H9 (cell line): ENCODE results near the gene PRR12. TPM values are rescaled to one million over a fixed set of nuclear protein-coding genes. Genes with fewer than 3 reads are reported as not detected.

Experiments
- DNase-seq: peaks from one replicate; pipeline ENCODE4 v3.0.0-alpha.2; 2017
- H2AFZ ChIP-seq: one replicate; pipeline ENCODE4 v1.6.1; 2013; ENCODE audit warnings: mild to moderate bottlenecking, low read length, control low read depth, moderate library complexity
- H2AK5ac ChIP-seq: 2 replicates; pipeline ENCODE4 v1.6.1; 2013; ENCODE audit warnings: low read length, control low read depth, mixed read lengths; ENCODE audit not compliant: insufficient read length
- H2BK120ac ChIP-seq: one replicate; pipeline ENCODE4 v1.6.1; 2013; ENCODE audit warnings: low read depth, mild to moderate bottlenecking, low read length, control low read depth, inconsistent platforms; ENCODE audit not compliant: poor library complexity, severe bottlenecking
- H2BK12ac ChIP-seq: 2 replicates; pipeline ENCODE4 v1.6.1; 2013; ENCODE audit warnings: low read length, control low read depth, mixed read lengths, low read depth; ENCODE audit not compliant: insufficient read length
- H2BK15ac ChIP-seq: 2 replicates; pipeline ENCODE4 v1.6.1; 2013; ENCODE audit warnings: low read depth, low read length, control low read depth
- H2BK20ac ChIP-seq: one replicate; pipeline ENCODE4 v1.6.1; 2013; ENCODE audit warnings: low read depth, mild to moderate bottlenecking, low read length, control low read depth, inconsistent platforms; ENCODE audit not compliant: poor library complexity, severe bottlenecking
- H2BK5ac ChIP-seq: 2 replicates; pipeline ENCODE4 v1.6.1; 2013; ENCODE audit warnings: low read length, control low read depth, mixed read lengths; ENCODE audit not compliant: insufficient read length
- H3K14ac ChIP-seq: 2 replicates; pipeline ENCODE4 v1.6.1; 2013; ENCODE audit warnings: low read length, control low read depth; ENCODE audit not compliant: insufficient read depth
- H3K18ac ChIP-seq: 2 replicates; pipeline ENCODE4 v1.6.1; 2013; ENCODE audit warnings: low read depth, mild to moderate bottlenecking, mixed read lengths, low read length, control low read depth; ENCODE audit not compliant: insufficient read length
- H3K23ac ChIP-seq: 2 replicates; pipeline ENCODE4 v1.6.1; 2013; ENCODE audit warnings: low read length, control low read depth, mixed read lengths, low read depth; ENCODE audit not compliant: insufficient read length
- H3K23me2 ChIP-seq: 2 replicates; pipeline ENCODE4 v1.6.1; 2013; ENCODE audit warnings: low read depth, mild to moderate bottlenecking, mixed read lengths, low read length, control low read depth; ENCODE audit not compliant: insufficient read length, poor library complexity, severe bottlenecking
- H3K27ac ChIP-seq: 2 replicates; pipeline ENCODE4 v1.5.1; 2013; ENCODE audit warnings: low read length, control low read depth, mixed read lengths, low read depth; ENCODE audit not compliant: insufficient read length
- H3K27me3 ChIP-seq: 2 replicates; pipeline ENCODE4 v1.6.1; 2013; ENCODE audit warnings: low read length, control low read depth, inconsistent platforms; ENCODE audit not compliant: insufficient read depth
- H3K4ac ChIP-seq: 2 replicates; pipeline ENCODE4 v1.6.1; 2013; ENCODE audit warnings: low read depth, mild to moderate bottlenecking, control low read depth, inconsistent platforms, low read length, moderate library complexity
- H3K4me1 ChIP-seq: 2 replicates; pipeline ENCODE4 v1.6.1; 2013; ENCODE audit warnings: low read length, control low read depth, inconsistent platforms; ENCODE audit not compliant: insufficient read depth
- H3K4me2 ChIP-seq: 2 replicates; pipeline ENCODE4 v1.6.1; 2013; ENCODE audit warnings: low read length, control low read depth, mixed read lengths; ENCODE audit not compliant: insufficient read length, insufficient read depth
- H3K56ac ChIP-seq: 2 replicates; pipeline ENCODE4 v1.6.1; 2013; ENCODE audit warnings: low read depth, mild to moderate bottlenecking, mixed read lengths, low read length, control low read depth; ENCODE audit not compliant: insufficient read length
- H3K79me1 ChIP-seq: 2 replicates; pipeline ENCODE4 v1.6.1; 2013; ENCODE audit warnings: low read depth, mild to moderate bottlenecking, moderate library complexity, low read length, control low read depth, inconsistent platforms; ENCODE audit not compliant: insufficient read depth, poor library complexity, severe bottlenecking
- H3K79me2 ChIP-seq: 2 replicates; pipeline ENCODE4 v1.6.1; 2013; ENCODE audit warnings: low read length, control low read depth, inconsistent platforms; ENCODE audit not compliant: insufficient read depth
- H3K9ac ChIP-seq: 2 replicates; pipeline ENCODE4 v1.6.1; 2013; ENCODE audit warnings: low read length, control low read depth, mixed read lengths; ENCODE audit not compliant: insufficient read length; ENCODE audit errors: extremely low read depth
- H3K9me3 ChIP-seq: one replicate; pipeline ENCODE4 v1.6.1; 2013; ENCODE audit warnings: low read depth, low read length, inconsistent platforms; ENCODE audit not compliant: control insufficient read depth
- H3T11ph ChIP-seq: one replicate; pipeline ENCODE4 v1.6.1; 2013; ENCODE audit warnings: mild to moderate bottlenecking, low read length, control low read depth, inconsistent platforms
- H4K20me1 ChIP-seq: one replicate; pipeline ENCODE4 v1.6.1; 2013; ENCODE audit not compliant: control insufficient read depth, insufficient read length, insufficient read depth
- H4K5ac ChIP-seq: 2 replicates; pipeline ENCODE4 v1.6.1; 2013; ENCODE audit warnings: low read depth, mild to moderate bottlenecking, mixed read lengths, low read length, control low read depth; ENCODE audit not compliant: insufficient read length
- H4K8ac ChIP-seq: replicated peaks from 2 replicates; pipeline ENCODE4 v1.6.1; 2013; ENCODE audit warnings: low read length, control low read depth, mixed read lengths, low read depth; ENCODE audit not compliant: insufficient read length
- H4K91ac ChIP-seq: 2 replicates; pipeline ENCODE4 v1.6.1; 2013; ENCODE audit warnings: low read depth, mild to moderate bottlenecking, moderate library complexity, mixed read lengths, low read length, control low read depth; ENCODE audit not compliant: insufficient read length
- H3K27ac Mint-ChIP-seq, 3 experiments: 2 replicates in 2 of 3; 3 replicates in 1 of 3; pipeline ENCODE4 v1.8.0; 2020 to 2021; ENCODE audit warnings: mixed read lengths in 3 of 3, mild to moderate bottlenecking in 1 of 3, moderate library complexity in 1 of 3
- H3K27me3 Mint-ChIP-seq: 2 replicates; pipeline ENCODE4 v1.8.0; 2021; ENCODE audit warnings: low read depth, mild to moderate bottlenecking, moderate library complexity, mixed read lengths
- H3K36me3 Mint-ChIP-seq, 3 experiments: 2 replicates in 2 of 3; 3 replicates in 1 of 3; pipeline ENCODE4 v1.8.0; 2020 to 2021; ENCODE audit warnings: low read depth in 3 of 3, mixed read lengths in 3 of 3; ENCODE audit not compliant: insufficient read depth in 1 of 3
- H3K4me1 Mint-ChIP-seq, 2 experiments: 2 replicates each; pipeline ENCODE4 v1.8.0; 2020; ENCODE audit warnings: mixed read lengths in 2 of 2
- H3K4me3 Mint-ChIP-seq, 2 experiments: 2 replicates in 1 of 2; 3 replicates in 1 of 2; pipeline ENCODE4 v1.8.0; 2020 to 2021; ENCODE audit warnings: mild to moderate bottlenecking in 2 of 2, mixed read lengths in 2 of 2, moderate library complexity in 1 of 2
- H3K9me3 Mint-ChIP-seq, 2 experiments: 2 replicates in 1 of 2; 3 replicates in 1 of 2; pipeline ENCODE4 v1.8.0; 2020; ENCODE audit warnings: mild to moderate bottlenecking in 2 of 2, mixed read lengths in 2 of 2, moderate library complexity in 1 of 2
- WGBS: extraction: QIAGEN DNeasy Blood & Tissue Kit; methylation state at CpG from one replicate; pipeline ENCODE4 v1.1.7; 2013; ENCODE audit warnings: missing lambda C conversion rate, low lambda C conversion rate, mixed read lengths; ENCODE audit not compliant: insufficient read length; ENCODE audit errors: extremely low coverage; 5-methylcytosine and 5-hydroxymethylcytosine counted together
- total RNA-seq: library from RNA; stranded (reverse); gene quantifications from 2 replicates; pipeline ENCODE4 v1.2.1, GENCODE V29; 2021
- TF ChIP-seq, protein P1 (sequence below): fragments of 200-600 bp; sonication (generic); conservative IDR thresholded peaks from 3 replicates; pipeline ENCODE4 v1.8.0; 2021; ENCODE audit warnings: antibody characterized with exemption, mild to moderate bottlenecking

The PRR12 gene
- total RNA-seq, 1 experiment from 2014 or later: 65.9 TPM

DNA sequence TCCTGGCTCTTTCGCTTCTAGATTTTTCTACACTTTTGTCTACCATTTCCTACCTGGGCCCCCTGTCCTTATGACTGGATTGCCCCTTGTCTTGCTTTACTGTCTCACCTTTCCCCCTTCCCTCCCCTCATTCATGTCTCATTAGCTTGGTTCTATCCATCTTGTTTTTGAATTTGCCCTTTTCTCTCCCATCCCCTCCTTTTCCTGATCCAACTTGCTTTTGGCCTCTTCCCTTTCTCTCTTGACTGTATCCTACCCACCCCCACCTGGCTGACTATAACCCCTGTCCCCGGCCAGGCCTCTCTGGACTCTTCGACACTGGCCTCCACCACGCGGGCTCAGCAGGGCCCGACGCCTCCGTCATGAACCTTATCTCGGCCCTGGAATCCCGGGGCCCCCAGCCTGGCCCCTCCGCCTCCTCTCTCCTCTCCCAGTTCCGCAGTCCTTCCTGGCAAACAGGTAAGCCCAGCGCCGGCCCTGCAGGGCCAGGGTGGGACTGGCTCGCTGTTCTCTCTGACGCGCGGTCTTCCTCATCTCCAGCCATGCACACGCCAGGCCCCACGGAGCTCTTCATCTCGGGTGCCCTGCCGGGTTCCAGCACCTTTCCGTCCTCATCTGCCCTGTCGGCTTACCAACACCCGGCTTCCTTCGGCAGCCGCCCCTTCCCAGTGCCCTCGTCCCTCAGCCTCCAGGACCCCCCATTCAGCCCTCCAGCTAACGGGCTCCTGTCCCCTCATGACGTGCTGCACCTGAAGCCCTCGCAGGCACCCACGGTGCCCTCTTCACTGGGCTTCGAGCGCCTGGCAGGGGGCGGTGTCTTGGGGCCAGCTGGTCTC lies 3.4 kb downstream of the PRR12 start:
- Histone ChIP-seq H3K23ac (no peak overlapping the region), H3K56ac (no peak overlapping the region), H3K18ac (no peak overlapping the region), H3T11ph (no peak overlapping the region), H3K79me2 (peaks cover 5% of the 10 kb centered on the region; the same call in 1 of the 2 replicates), H2BK15ac (no peak overlapping the region), H2BK5ac (no peak overlapping the region), H2BK120ac (no peak overlapping the region), H2AK5ac (no peak overlapping the region), H4K91ac (no peak overlapping the region), H3K4me1 (no peaks in the 10 kb centered on the region; the same call in 1 of the 2 replicates), H3K9me3 (no peaks in the 10 kb centered on the region), H4K20me1 (no peaks in the 10 kb centered on the region), H2AFZ (no peak overlapping the region), H3K9ac (no peak overlapping the region), H3K4ac (no peak overlapping the region), H2BK12ac (no peak overlapping the region), H3K14ac (no peak overlapping the region), H4K8ac (no peak overlapping the region), H3K23me2 (peaks cover 14% of the 10 kb centered on the region), H2BK20ac (no peak overlapping the region), H3K79me1 (peaks cover 11% of the 10 kb centered on the region), H4K5ac (no peak overlapping the region), H3K27ac (no peak overlapping the region), H3K4me2 (peak overlapping the region; percentile 19), H3K27me3 (no peaks in the 10 kb centered on the region)
- Mint-ChIP-seq H3K27me3 (no peaks in the 10 kb centered on the region), H3K9me3 (no peaks in the 10 kb centered on the region; a peak in 2 of 5 replicates), H3K4me1 (peaks cover 10 to 21% of the 10 kb centered on the region in 2 experiments), H3K4me3 (peak overlapping the region in 1 of 2 experiments; percentile 94; a peak in 3 of 5 replicates), H3K36me3 (peaks cover 22 to 40% (median 34%) of the 10 kb centered on the region in 3 experiments; a peak in 6 of 7 replicates), H3K27ac (peak overlapping the region; percentile 42 to 90 (median 89))
- no CpG with 5 or more reads among the region's 35 CpGs for WGBS
- TF ChIP-seq, protein P1, sequence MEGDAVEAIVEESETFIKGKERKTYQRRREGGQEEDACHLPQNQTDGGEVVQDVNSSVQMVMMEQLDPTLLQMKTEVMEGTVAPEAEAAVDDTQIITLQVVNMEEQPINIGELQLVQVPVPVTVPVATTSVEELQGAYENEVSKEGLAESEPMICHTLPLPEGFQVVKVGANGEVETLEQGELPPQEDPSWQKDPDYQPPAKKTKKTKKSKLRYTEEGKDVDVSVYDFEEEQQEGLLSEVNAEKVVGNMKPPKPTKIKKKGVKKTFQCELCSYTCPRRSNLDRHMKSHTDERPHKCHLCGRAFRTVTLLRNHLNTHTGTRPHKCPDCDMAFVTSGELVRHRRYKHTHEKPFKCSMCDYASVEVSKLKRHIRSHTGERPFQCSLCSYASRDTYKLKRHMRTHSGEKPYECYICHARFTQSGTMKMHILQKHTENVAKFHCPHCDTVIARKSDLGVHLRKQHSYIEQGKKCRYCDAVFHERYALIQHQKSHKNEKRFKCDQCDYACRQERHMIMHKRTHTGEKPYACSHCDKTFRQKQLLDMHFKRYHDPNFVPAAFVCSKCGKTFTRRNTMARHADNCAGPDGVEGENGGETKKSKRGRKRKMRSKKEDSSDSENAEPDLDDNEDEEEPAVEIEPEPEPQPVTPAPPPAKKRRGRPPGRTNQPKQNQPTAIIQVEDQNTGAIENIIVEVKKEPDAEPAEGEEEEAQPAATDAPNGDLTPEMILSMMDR: no peak
- DNase-seq: no peak
